NCI-H2196 treated with DMSO at 0.1 percent for 48 hours (cell line): ENCODE results near the gene DYSF.

Experiments
- DNase-seq: peaks from one replicate; lab custom pipeline; 2025; ENCODE audit not compliant: unreplicated experiment; lab: John Stamatoyannopoulos, UW

Gene DYSF

GRCh38 chr2:71496156-71496770 lies 42.9 kb downstream of the DYSF start:
- DNase-seq = no peak

- no peak for DNase-seq
Observed at GRCh38 chr2:71498261-71498701, 44.9 kb downstream of the DYSF start.

GRCh38 chr2:71499691-71500090 lies 46.3 kb downstream of the DYSF start:
- no peak for DNase-seq

GRCh38 chr2:71500426-71501079 lies 47.2 kb downstream of the DYSF start:
- no peak for DNase-seq

GRCh38 chr2:71502941-71503738 lies 49.8 kb downstream of the DYSF start:
- no peak for DNase-seq

GRCh38 chr2:71503837-71504236 lies 50.5 kb downstream of the DYSF start:
- no peak for DNase-seq

- DNase-seq = no peak
Observed at GRCh38 chr2:71504611-71505010, 51.2 kb downstream of the DYSF start.

GRCh38 chr2:71505086-71505769 lies 51.9 kb downstream of the DYSF start:
- no peak for DNase-seq

- DNase-seq = no peak
Observed at GRCh38 chr2:71505770-71506140, 52.4 kb downstream of the DYSF start.

- DNase-seq = no peak
Observed at GRCh38 chr2:71506222-71507153, 53.1 kb downstream of the DYSF start.

GRCh38 chr2:71507476-71507875 lies 54.1 kb downstream of the DYSF start:
- no peak for DNase-seq

GRCh38 chr2:71510196-71510807 lies 56.9 kb downstream of the DYSF start:
- DNase-seq = no peak

- no peak for DNase-seq
Observed at GRCh38 chr2:71510938-71511337, 57.6 kb downstream of the DYSF start.

GRCh38 chr2:71511776-71512175 lies 58.4 kb downstream of the DYSF start:
- DNase-seq = no peak

- DNase-seq = no peak
Observed at GRCh38 chr2:71512386-71512785, 59.0 kb downstream of the DYSF start.

GRCh38 chr2:71513096-71513495 lies 59.7 kb downstream of the DYSF start:
- no peak for DNase-seq

- no peak for DNase-seq
Observed at GRCh38 chr2:71513721-71514120, 60.4 kb downstream of the DYSF start.

GRCh38 chr2:71516253-71516888 lies 63.0 kb downstream of the DYSF start:
- DNase-seq = no peak

GRCh38 chr2:71517851-71518250 lies 64.5 kb downstream of the DYSF start:
- no peak for DNase-seq
